ENCODE data around the gene IL26.

Gene IL26, protein sequence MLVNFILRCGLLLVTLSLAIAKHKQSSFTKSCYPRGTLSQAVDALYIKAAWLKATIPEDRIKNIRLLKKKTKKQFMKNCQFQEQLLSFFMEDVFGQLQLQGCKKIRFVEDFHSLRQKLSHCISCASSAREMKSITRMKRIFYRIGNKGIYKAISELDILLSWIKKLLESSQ

GRCh38 chr12:68225576-68226476, at the start of gene IL26:
Gene IL26 (minus strand): TSS chr12:68225810. CDS start chr12:68225756, 54 bp downstream.
- no peak for DNase-seq

- no peak for DNase-seq
These were observed 47.1 kb upstream of the IL26 start for GRCh38 chr12:68272732-68273131.

GRCh38 chr12:68271346-68271745, 45.7 kb upstream of the IL26 start:
- DNase-seq, result no peak

DNA sequence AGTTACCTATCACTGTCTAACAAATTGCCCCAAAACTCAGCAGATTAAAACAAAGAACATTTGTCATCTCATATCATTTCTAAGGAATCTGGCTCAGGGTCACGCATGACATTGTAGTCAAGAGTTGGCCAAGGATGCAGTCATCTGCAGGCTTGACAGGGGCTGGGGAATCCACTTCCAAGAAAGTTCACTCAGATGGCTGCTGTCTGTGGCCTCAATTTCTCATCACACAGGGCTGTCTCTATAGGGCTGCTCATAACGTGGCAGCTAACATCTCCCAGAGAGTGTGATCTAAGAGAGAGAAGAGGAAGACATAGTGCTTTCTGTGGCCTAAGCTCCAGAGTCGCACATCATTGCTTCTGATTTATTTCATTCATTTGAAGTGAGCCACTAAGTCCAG, 44.7 kb upstream of the IL26 start:
- no peak for DNase-seq

- DNase-seq, result no peak
These were observed 44.2 kb upstream of the IL26 start for GRCh38 chr12:68269779-68270178.

- DNase-seq, result no peak
These were observed 43.4 kb upstream of the IL26 start for GRCh38 chr12:68268967-68269366.

- no peak for DNase-seq
These were observed 42.3 kb upstream of the IL26 start for GRCh38 chr12:68267892-68268396.

DNA sequence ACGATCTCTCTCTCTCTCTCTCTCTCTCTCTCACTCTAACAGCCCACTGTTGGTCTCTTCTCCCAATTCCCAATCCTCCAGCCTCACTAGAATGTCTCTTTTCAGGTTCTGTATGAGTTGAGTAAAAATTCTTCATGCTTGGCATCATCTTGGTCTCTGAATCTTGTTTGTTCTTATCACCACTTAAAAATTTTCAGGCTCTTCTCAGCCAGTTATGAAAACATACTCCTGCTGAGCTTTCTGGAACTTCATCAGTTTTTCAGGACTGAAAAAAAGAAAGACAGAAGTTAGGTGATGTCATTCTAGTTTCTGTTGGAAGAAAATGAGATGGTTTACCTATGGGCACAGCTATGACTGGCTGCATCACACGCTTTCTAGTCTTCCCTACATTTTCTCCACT, 39.2 kb upstream of the IL26 start:
- no peak for DNase-seq

- DNase-seq, result no peak
These were observed 38.7 kb upstream of the IL26 start for GRCh38 chr12:68264158-68264855.

DNA sequence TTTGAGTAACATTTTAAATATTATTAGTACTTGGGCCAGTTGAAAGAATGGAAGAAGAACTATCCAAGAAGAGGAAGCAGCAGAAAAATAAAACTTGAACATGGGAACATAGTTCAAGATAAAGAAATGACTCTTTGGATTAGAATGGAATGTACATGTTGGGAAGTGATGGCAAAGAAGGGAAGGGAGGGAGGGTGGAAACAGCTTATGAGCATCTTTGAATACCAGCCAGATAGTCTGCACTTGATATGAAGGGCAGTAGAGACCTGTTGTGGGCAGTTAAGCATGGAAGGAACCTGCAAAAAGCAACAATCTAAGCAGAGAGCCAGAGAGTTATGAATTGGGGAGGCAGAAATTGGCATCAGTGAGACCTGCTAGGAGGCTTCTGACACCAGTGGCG, 37.8 kb upstream of the IL26 start:
- DNase-seq, result no peak

GRCh38 chr12:68261896-68262295, 36.3 kb upstream of the IL26 start:
- DNase-seq, result no peak

- DNase-seq, result no peak
These were observed 34.5 kb upstream of the IL26 start for GRCh38 chr12:68260153-68260552.

- no peak for DNase-seq
These were observed 33.8 kb upstream of the IL26 start for GRCh38 chr12:68259318-68259940.

DNA sequence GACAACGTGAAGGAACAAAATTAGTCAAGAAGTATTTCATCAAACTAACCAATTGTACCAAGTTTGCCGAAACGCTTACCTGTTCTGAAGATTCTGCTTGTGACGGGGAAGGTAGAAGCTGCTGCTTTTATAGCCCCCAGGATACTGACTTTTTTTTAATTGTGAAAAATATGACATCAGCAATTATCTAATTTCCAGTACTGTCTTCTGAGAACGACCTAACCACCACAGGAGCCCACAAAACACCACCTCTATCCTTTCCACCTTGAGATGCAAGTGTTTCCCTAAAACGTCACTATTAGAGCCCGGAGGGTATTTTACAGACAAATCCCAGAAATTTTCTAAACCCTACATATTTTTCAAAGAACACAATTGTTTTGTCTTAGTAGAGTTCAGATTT, 27.9 kb upstream of the IL26 start, which contains the start of gene IL22:
TSS of gene IL22 (minus strand) at position 101 of the 400 bp plus-strand sequence. CDS start 156 bp downstream, outside the sequence.
- no peak for DNase-seq

GRCh38 chr12:68252077-68252476, 26.5 kb upstream of the IL26 start:
- DNase-seq, result no peak

GRCh38 chr12:68250454-68250853, 24.8 kb upstream of the IL26 start:
- DNase-seq, result no peak

GRCh38 chr12:68247785-68248184, 22.2 kb upstream of the IL26 start:
- no peak for DNase-seq

- DNase-seq, result no peak
These were observed 20.7 kb upstream of the IL26 start for GRCh38 chr12:68246350-68246749.

- no peak for DNase-seq
These were observed 19.8 kb upstream of the IL26 start for GRCh38 chr12:68245180-68246021.

DNA sequence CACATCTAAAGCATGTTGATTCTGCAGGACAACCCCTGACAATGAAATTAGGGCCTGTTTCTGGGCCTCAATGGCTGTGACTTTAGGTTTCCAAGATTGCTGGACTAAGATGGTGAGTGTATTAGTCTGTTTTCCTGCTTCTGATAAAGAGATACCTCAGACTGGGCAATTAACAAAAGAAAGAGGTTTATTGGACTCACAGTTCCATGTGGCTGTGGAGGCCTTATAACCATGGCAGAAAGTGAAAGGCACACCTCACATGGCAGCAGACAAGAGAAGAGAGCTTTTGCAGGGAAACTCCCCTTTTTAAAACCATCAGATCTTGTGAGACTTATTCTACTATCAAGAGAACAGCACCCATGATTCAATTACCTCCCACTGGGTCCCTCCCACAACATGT, 17.2 kb upstream of the IL26 start:
- DNase-seq, result no peak

- DNase-seq, result no peak
These were observed 15.4 kb upstream of the IL26 start for GRCh38 chr12:68240975-68241374.

DNA sequence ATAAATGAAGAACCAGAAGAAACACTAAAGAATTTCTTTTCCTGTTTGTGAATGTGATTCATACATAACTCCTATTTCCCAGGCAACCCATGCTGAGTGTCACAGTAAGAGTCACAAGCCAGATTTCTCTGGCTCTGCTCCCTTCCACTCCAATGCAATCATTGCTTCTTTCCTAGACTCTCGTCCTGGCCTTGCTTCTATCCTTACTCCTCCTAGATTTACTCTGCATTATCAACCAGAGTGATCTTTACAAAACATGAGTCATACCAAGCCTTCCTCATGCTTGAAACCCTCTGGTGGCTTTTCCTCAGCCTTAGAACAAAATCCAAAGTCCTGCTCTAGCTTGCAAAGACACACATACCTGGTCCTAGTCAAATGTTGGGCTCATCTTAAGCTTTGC, 14.5 kb upstream of the IL26 start:
- no peak for DNase-seq

Measured in NCI-H1694 treated with DMSO at 0.1 percent for 48 hours (cell line).